Measurements from ENCODE around the gene OR4D1.
"Not testable (repeated sequence)": the region's sequence is repeated elsewhere in the genome, so short reads cannot be mapped to it uniquely, and the experiment has no call there.

Gene OR4D1

DNA sequence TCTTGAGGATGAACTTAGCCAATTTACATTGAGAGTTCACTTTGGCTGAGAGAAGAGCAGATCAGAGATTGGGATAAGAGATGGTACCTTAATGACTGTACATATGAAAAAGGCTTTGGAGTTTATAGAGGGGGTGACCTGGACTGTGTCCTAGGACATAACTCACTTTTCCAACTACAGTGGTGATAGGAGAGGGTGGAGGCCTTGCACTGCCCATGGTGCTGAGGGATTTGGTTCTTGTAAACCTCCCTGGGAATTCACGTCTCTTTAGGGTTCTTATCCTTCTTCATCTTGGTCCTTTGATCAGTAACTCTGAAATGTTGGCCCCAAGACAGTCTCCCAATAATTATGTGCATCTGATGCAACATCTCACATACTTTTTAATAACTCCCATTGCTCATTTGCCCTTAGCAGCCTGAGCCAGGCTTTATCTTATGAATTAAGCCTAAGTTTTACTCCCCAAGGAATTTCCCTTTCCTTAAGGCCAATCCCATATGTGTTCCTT lies at the start of gene OR4D1:
TSS of gene OR4D1 (plus strand) at position 455 of the 505 bp plus-strand sequence. CDS start 6,770 bp downstream, outside the sequence.
- DNase-seq, result no peak

DNA sequence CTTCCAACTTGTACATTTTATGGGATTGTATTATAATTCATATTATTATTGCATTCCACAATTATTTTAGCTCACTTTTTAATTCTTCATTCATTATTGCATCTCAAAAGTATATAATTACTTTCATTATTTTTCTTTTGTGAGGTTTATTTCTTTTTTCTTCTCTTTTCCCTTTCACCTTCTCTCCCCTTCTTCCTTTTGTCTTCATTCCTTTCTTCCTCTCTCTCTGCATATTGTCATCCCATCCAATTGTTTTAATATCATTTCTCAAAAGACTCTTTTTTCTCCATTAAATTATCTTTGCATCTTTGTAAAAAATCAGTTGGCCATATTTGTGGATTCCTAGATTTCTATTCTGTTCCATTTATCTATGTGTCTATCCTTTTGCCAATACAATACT lies 47.7 kb upstream of the OR4D1 start:
- no peak for DNase-seq

DNA sequence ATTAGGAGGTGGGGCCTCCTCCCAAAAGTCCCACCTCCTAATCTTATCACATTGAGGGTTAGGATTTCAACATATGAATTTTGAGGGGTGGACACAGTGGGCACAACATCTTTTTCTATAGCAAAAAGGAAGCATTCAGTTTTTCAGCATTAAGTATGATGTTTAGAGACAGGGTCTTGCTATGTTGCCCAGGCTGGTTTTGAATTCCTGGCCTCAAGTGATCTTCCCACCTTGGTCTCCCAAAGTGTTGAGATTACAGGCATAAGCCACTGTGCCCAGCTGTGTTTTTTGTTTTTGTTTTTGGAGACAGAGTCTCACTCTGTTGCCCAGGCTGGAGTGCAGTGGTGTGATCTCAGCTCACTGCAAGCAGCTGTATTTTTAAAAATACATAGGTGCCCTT lies 46.3 kb upstream of the OR4D1 start:
- not testable (repeated sequence) for DNase-seq

- DNase-seq, result no peak
Observed at GRCh38 chr17:58105093-58105492, 43.1 kb upstream of the OR4D1 start.

DNA sequence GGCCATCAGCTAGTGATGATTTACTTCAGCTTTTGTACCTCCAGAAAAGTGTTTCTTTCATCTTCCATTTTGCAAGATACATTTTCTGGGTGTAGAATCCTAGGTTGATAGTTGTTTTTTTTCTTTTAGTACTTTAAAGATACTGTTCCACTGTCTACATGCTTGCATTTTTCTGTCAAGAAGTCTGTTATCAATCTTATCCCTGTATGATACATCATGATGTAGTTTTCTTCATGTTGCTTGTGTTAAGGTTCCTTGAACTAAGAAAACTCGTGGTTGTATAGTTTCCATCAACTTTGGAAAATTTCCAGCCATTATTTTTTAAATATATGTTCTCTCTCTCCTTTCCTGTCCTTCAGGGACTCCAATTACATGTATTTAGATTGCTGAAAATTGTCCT lies 40.9 kb upstream of the OR4D1 start:
- no peak for DNase-seq

DNA sequence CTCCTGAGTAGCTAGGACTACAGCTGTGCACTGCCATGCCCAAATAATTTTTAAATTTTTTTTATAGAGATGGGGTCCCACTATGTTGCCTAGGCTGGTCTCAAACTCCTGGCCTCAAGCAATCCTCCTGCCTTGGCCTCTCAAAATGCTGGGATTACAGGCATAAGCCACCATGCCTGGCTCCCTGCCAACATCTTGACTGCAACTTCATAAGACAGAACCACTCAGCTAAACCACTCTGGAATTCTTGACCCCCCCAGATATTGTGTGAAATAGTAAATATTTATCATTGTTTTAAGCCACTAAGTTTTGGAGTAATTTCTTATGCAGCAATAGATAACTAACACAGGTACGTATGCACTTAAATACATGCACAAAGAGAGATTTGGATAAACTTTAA lies 39.0 kb upstream of the OR4D1 start:
- no peak for DNase-seq

- DNase-seq, result no peak
Observed at GRCh38 chr17:58110012-58110411, 38.2 kb upstream of the OR4D1 start.

DNA sequence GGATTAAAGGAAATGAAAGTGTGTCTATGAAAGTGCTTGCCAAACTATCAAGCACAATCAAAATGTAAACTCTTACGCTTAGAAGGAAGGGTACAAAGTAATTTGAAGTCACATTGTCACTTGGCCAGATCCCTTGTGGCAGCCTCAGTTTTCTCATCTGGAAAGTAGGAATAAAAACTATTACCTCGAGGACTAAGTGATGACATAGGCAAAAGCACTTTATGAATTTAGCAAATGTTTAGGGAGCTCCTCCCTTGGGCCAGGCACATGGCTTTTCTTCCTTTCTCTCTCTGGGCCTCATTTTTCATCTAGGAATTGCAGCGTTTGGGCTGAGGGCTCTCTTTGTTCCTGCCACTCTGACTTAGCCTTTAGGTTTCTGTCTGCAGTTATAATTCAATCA lies 36.5 kb upstream of the OR4D1 start:
- no peak for DNase-seq

GRCh38 chr17:58112970-58113631 lies 35.1 kb upstream of the OR4D1 start:
- DNase-seq, result peak; percentile 54

DNA sequence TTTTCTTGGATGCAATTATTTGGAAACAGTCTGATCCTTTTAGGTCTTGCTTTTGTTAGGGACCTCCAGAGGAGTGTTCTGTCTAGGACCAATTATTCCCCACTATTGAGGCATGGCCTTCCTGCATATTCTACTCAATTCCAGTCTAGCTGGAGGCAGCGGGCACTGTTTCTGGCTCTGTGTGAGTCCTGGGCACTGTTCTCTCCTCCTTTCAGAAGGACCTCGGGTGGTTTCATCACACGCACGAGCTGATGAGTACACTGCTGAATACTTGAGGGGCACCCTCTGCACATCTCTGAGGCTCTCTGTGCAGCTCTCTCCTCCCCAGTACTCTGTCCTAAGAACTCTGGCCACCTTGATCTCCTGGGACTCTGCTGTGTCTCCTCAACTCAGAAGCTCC lies 34.2 kb upstream of the OR4D1 start:
- no peak for DNase-seq

DNA sequence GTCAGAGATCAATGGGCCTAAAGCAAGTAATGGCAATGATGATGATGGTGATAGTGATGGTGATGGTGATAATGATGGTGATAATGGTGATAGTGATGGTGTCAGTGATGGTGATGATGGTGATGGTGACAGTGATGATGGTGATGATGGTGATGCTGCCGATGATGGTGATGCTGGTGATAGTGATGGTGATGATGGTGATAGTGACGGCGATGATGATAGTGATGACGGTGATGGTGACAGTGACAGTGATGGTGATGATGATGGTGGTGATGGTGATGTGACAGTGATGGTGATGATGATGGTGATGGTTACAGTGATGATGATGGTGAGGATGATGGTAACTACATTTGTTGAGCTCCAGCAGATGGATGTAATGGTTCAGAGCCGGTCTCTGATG lies 30.8 kb upstream of the OR4D1 start:
- DNase-seq, result no peak

DNA sequence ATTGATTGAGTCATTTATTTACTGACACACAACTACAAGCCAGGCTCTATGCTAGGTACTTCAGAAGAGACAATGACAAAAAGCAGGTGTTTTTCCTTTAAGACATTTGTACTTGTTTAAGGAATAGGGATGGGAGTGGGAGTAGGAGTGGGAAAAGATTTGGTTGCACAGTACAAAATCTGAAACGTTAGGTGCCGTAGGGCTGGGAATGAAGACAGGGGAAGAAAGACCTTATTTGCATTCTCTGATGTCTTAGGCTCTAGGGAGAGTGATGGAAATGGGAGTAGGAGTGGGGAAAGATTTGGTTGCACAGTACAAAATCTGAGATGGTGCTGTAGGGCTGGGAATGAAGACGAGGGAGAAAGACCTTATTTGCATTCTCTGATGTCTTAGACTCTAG lies 28.7 kb upstream of the OR4D1 start:
- no peak for DNase-seq

DNA sequence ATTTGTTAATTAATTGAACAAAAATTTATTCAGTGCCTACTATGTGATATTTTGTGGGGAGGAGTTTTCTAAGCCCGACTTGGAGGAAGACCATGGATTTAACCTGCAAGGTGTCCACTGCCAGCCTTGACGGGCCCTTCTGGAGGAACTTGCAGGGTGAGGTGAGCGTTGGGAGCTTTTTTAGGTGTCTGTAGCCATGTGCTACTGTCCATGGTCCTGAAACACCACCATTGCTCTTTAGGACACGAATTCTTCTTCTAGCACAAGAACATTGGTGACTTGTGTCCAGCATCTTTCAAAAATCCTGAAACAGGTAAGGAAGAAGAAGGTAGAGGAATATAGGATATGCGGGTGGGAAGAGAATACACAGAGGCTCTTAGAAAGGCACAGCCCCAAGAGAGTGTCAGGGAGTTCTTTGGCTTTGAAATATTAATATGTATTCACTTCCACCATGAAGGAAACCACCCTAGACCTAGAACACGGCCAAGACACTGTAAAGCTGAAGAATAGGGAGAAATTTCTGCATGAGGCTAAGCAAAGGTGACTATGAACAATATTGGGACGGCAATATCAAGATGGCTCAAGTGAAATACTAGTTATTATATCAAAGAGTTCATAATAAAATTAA lies 27.9 kb upstream of the OR4D1 start:
- DNase-seq, result no peak

GRCh38 chr17:58121925-58122324 lies 26.3 kb upstream of the OR4D1 start:
- peak; percentile 17 for DNase-seq

DNA sequence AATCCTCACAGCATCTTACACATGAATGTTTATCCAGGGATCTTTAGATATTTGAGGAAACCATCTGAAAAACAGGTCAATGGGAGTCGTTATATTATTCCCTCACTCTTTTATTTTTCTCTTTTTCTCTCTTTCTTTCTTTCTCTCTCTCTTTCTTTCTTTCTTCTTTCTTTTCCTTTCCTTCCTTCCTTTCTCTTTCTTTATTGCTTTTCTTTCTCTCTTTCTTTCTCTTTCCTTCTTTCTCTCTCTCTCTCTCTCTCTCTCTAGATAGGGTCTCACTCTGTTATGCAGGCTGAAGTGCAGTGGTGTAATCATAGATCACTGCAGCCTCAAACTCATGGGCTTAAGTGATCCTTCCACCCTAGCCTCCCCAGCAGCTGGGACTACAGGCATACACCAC lies 20.3 kb upstream of the OR4D1 start:
- DNase-seq, result no peak

DNA sequence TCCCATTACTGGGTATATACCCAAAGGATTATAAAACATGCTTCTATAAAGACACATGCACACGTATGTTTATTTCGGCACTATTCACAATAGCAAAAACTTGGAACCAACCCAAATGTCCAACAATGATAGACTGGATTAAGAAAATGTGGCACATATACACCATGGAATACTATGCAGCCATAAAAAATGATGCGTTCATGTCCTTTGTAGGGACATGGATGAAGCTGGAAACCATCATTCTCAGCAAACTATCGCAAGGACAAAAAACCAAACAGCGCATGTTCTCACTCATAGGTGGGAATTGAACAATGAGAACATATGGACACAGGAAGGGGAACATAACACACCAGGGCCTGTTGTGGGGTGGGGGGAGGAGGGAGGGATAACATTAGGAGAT lies 15.5 kb upstream of the OR4D1 start:
- not testable (repeated sequence) for DNase-seq

DNA sequence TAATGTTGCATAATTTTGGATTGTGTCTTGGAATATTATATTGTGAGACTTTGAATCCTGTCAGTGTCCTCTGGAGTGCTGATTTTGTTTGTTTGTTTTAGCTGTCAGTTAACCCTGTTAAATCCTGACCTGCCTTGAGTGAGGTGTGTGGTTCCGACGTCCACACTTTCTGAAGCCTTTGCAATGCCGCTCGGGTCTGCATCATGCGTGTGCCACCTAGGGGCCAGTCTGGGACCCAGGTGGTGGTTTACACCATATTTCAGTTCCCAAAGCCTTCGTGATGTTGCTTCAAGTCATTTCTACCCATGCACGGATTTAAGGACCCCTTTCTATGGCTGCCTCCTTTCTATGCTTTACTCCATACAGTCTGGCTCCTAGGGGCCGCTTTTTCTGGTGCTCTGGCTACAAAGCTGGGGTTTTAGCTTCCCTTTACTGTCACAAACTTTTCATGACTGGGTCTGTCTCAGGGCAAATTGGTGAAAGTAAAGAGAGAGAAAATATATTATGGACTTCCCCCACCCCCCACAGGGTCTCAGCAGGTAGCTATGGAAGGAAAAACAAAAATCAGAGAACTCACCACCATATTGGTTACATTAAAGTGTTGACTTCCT lies 11.4 kb upstream of the OR4D1 start:
- no peak for DNase-seq

DNA sequence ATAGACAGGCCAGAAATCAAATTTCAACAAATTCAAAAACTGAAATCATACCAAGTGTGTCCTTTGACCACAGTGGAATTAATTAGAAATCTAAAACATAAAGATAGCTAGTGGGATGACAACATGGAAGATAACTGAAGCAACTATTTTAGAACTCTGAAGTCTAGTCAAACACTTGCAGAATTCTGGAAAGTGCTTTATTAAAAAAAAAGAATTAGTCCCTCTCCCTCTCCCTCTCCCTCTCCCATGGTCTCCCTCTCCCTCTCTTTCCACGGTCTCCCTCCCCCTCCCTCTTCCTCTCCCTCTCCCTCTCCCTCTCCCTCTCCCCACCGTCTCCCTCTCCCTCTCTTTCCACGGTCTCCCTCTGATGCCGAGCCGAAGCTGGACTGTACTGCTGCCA lies 6.7 kb upstream of the OR4D1 start:
- no peak for DNase-seq

DNA sequence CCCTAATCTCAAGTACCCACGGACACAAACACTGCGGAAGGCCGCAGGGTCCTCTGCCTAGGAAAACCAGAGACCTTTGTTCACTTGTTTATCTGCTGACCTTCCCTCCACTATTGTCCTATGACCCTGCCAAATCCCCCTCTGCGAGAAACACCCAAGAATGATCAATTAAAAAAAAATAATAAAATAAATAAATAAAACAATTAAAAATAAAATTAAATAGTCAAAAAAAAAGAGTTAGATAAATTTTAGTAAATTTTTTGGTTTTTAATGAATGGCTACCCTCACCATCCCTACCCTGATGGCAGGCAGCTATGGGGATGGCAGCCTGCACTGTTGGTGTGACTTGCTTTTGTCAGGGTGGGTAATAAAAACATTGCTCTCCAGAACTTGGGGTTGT lies 4.8 kb upstream of the OR4D1 start:
- DNase-seq, result not testable (repeated sequence)

DNA sequence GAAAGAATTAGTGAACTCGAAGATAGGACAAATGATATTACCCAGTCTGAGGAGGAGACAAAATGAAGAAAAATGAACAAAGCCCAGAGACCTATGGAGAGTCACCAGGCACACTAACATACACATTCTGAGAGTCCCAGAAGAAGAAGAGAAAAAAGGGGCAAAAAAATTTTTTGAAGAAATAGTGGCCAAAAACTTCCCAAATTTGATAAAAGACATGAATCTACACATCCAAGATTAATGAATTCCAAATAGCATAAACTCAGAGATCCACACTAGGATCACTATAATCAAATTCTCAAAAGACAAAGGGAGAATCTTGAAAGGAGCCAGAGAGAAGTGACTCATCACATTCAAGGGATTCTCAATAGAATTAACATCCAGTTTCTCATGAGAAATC lies 3.4 kb upstream of the OR4D1 start:
- DNase-seq, result no peak

DNA sequence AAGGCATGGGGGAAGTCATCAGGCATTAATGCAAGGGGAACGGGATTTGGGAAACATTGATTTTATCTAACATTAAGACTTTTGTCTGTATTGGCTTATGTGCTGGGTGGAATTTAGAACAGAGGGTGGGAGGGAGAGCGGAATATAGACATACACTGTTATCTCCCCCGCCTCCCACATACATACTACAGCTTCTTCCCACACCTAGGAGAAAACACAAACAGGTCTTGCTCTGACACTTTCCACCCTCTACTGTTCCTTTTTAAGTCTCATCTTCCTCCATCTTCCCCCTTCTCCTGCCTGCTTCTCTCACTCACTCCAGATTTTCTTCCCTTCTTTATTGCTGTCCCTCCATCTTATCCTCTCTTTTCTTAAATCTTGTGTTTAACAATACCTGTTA lies 425 bp downstream of the OR4D1 start:
- DNase-seq, result no peak

DNA sequence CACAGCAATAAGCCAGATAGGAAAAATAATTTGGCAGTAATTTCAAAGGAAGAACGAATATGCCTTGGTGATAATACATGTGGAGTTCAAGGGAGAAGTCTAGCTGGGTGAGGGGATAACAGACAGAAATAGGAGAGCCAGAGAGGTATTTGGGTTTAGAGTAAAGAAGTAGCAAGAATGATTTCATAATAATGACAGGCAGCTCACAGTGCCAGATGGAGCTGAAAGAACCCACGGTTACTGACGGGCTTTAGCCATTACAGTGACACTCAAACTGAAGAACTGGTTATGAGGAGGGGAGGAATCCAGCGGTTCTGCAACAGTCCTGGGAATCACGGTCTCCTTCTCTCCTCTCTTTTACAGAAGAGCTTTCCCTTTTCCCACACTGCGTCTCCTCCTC lies 2.2 kb downstream of the OR4D1 start:
- DNase-seq, result no peak

DNA sequence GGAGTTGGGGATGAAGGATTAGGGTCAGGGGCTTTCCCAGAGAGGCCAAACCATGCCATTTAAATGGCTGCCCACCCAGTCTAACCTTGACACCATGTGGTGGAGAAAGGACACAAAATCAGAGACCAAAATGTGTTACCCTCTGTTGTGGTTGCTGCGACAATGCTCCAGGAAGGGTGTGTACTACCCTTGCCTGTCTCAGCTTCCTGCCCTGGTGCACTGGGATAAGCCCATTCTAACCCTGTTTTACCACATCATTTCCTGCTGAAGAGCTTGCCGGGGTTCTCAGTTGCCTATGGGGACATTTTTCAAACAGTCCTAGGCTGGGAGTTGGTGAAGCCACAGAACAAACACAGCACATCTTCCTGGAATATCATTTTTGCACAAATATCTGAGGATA lies 4.9 kb downstream of the OR4D1 start:
- no peak for DNase-seq

DNA sequence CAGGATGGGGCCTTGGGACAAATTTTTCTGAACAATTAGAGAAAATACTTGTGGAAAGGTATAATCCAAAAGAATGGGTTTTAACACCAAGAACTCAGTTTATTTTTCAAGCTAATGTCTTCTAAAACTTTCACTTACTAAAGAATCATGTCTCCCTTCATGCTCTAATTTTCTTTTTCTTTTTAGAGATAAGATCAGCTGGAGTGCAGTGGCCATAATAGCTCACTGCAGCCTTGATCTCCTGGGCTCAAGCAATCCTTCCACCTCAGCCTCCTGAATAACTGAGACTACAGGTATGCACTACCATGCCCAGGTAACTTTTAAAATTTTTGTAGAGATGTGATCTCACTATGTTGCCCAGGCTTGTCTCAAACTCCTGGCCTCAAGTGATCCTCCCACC lies 5.5 kb downstream of the OR4D1 start:
- no peak for DNase-seq
